Keratinocyte (primary cell): ENCODE results near the gene SLPI. TPM values are rescaled to one million over a fixed set of nuclear protein-coding genes. Genes with fewer than 3 reads are reported as not detected.

Experiments used
- DNase-seq: peaks from one replicate; pipeline ENCODE4 v3.0.0-alpha.2; 2011; ENCODE audit warnings: low read depth, missing footprints, low spot score
- FAIRE-seq: peaks from 2 replicates; lab custom pipeline; 2011; peaks lifted over from hg19 to GRCh38; lab: Jason Lieb, UNC
- H2AFZ ChIP-seq: 2 replicates; pipeline ENCODE4 v1.6.0; 2012; ENCODE audit warnings: low read length, control low read depth, inconsistent platforms; ENCODE audit not compliant: control insufficient read depth
- H3K27ac ChIP-seq: 2 replicates; pipeline ENCODE4 v1.5.1; 2011; ENCODE audit warnings: low read length; ENCODE audit not compliant: control insufficient read depth, insufficient read depth
- H3K27me3 ChIP-seq: 3 replicates; pipeline ENCODE4 v1.6.0; 2011; ENCODE audit warnings: low read length; ENCODE audit not compliant: control insufficient read depth, insufficient read depth; ENCODE audit errors: extremely low read depth
- H3K36me3 ChIP-seq, 2 experiments: 2 replicates in 1 of 2; 3 replicates in 1 of 2; pipeline ENCODE4 v1.5.1; 2011; ENCODE audit warnings: low read length in 2 of 2, mild to moderate bottlenecking in 1 of 2; ENCODE audit not compliant: control insufficient read depth in 2 of 2, insufficient read depth in 2 of 2; ENCODE audit errors: extremely low read depth in 1 of 2
- H3K4me1 ChIP-seq: 3 replicates; pipeline ENCODE4 v1.5.1; 2011; ENCODE audit warnings: low read length; ENCODE audit not compliant: control insufficient read depth, insufficient read depth; ENCODE audit errors: extremely low read depth
- H3K4me2 ChIP-seq: 3 replicates; pipeline ENCODE4 v1.6.0; 2011; ENCODE audit warnings: low read depth, low read length; ENCODE audit not compliant: control insufficient read depth, insufficient read depth; ENCODE audit errors: extremely low read depth
- H3K4me3 ChIP-seq, 3 experiments: fragments of 200-600 bp in 1 of 3; sonication (generic) in 1 of 3; 2 replicates in 2 of 3; 3 replicates in 1 of 3; pipeline ENCODE4 v1.5.1; 2011 to 2016; ENCODE audit warnings: low read length in 3 of 3, mild to moderate bottlenecking in 3 of 3, control low read depth in 2 of 3, inconsistent platforms in 1 of 3, low read depth in 1 of 3, mixed read lengths in 1 of 3, mixed run types in 1 of 3, moderate library complexity in 1 of 3; ENCODE audit not compliant: control insufficient read depth in 2 of 3, insufficient read depth in 2 of 3; ENCODE audit errors: extremely low read depth in 1 of 3
- H3K79me2 ChIP-seq: 2 replicates; pipeline ENCODE4 v1.6.0; 2012; ENCODE audit warnings: low read length; ENCODE audit not compliant: control insufficient read depth, insufficient read depth
- H3K9ac ChIP-seq: 3 replicates; pipeline ENCODE4 v1.6.0; 2011; ENCODE audit warnings: low read length; ENCODE audit not compliant: control insufficient read depth, insufficient read depth; ENCODE audit errors: extremely low read depth
- H3K9me1 ChIP-seq: 3 replicates; pipeline ENCODE4 v1.6.0; 2011; ENCODE audit warnings: low read length; ENCODE audit not compliant: control insufficient read depth, insufficient read depth; ENCODE audit errors: extremely low read depth
- H3K9me3 ChIP-seq: 2 replicates; pipeline ENCODE4 v1.5.1; 2012; ENCODE audit warnings: low read depth, low read length; ENCODE audit not compliant: control insufficient read depth
- H4K20me1 ChIP-seq: 3 replicates; pipeline ENCODE4 v1.6.0; 2011; ENCODE audit warnings: low read length; ENCODE audit not compliant: control insufficient read depth, insufficient read depth; ENCODE audit errors: extremely low read depth
- EZH2 ChIP-seq: IDR thresholded peaks from one replicate; pipeline ENCODE4 v1.6.1; 2012; ENCODE audit warnings: inconsistent platforms, mild to moderate bottlenecking, low read length, moderate library complexity
- dilution Hi-C: fragments of 300-500 bp; cut with MboI; formaldehyde crosslinking; loops from one replicate; pipeline ENCODE4 v1.7.0; 2020; ENCODE audit warnings: low sequenced_read_pairs; ENCODE audit not compliant: extremely low pct_ligation_motif_present
- polyA plus RNA-seq, 5 experiments: library from polyadenylated mRNA; depleted of rRNA in 3 of 5; stranded (reverse) in 3 of 5; stranded (forward) in 1 of 5; unstranded in 1 of 5; fragments of >200 nt; gene quantifications; 1 replicate in 1 of 5; 2 replicates in 3 of 5; 3 replicates in 1 of 5; pipeline versions ENCODE4 v1.2.1 to v1.2.3, GENCODE V29; 2011 to 2012; ENCODE audit warnings: missing spikeins in 2 of 5, low read depth in 1 of 5, low replicate concordance in 1 of 5
- TF ChIP-seq, protein P1 (sequence below), 3 experiments: IDR thresholded peaks in 1 of 3; conservative IDR thresholded peaks in 1 of 3; optimal IDR thresholded peaks in 1 of 3; 2 replicates in 2 of 3; 3 replicates in 1 of 3; pipeline versions ENCODE3 to v1.5.1; 2011; ENCODE audit warnings: low read length in 3 of 3, mild to moderate bottlenecking in 3 of 3, moderate library complexity in 2 of 3, control low read depth in 1 of 3, inconsistent platforms in 1 of 3; ENCODE audit not compliant: insufficient read depth in 2 of 3; ENCODE audit errors: extremely low read depth in 1 of 3

The SLPI gene
- polyA plus RNA-seq, 1 donor (not counting 4 experiments of a cell fraction or from before 2014, with no cell fraction given), result 262 TPM

DNA sequence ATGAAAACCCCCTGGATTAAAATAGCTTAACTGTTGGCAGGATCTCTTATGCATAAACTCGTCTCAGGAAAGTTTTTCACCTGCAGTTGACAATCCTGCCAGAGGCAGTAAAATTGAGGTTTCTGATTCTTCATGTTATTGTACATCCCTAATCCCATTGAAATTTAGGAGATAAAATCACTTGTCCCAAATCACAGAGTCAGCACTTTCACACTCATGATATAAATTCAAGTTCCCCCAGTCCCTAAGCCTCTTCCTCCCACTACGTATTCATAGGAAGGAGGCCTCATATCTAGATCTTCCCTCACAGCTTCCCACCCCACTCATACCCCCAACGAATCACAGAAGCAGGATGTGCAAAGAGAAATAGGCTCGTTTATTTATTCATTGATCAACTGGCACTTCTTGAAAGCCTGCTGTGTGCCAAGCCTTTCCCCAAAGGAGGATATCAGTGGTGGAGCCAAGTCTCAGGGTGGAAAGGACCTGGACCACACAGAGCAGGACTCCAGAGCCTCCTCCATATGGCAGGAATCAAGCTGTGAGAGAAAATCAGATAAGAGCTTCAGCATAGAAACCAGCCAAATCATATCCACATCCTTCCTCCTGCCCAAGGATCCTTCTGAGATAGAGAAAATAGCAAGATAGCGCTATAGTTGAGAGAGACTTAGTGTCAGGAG is 2.3 kb downstream of the SLPI start:
- H3K4me3 ChIP-seq, result no peak overlapping the region
- peaks cover 6% of the 10 kb centered on the region for H3K27me3 ChIP-seq
- H3K9ac ChIP-seq, result no peak overlapping the region
- H4K20me1 ChIP-seq, result no peaks in the 10 kb centered on the region
- dilution Hi-C loops, result no loop called here
- peaks cover 12% of the 10 kb centered on the region for H3K4me1 ChIP-seq
- H3K9me1 ChIP-seq, result no peaks in the 10 kb centered on the region
- H3K9me3 ChIP-seq, result no peaks in the 10 kb centered on the region
- no peaks in the 10 kb centered on the region for H3K36me3 ChIP-seq
- FAIRE-seq (no peak), DNase-seq (no peak)
- no peak overlapping the region for H3K27ac ChIP-seq
- no peaks in the 10 kb centered on the region for H3K79me2 ChIP-seq
- no peak overlapping the region for H3K4me2 ChIP-seq
- TF ChIP-seq, protein P1, sequence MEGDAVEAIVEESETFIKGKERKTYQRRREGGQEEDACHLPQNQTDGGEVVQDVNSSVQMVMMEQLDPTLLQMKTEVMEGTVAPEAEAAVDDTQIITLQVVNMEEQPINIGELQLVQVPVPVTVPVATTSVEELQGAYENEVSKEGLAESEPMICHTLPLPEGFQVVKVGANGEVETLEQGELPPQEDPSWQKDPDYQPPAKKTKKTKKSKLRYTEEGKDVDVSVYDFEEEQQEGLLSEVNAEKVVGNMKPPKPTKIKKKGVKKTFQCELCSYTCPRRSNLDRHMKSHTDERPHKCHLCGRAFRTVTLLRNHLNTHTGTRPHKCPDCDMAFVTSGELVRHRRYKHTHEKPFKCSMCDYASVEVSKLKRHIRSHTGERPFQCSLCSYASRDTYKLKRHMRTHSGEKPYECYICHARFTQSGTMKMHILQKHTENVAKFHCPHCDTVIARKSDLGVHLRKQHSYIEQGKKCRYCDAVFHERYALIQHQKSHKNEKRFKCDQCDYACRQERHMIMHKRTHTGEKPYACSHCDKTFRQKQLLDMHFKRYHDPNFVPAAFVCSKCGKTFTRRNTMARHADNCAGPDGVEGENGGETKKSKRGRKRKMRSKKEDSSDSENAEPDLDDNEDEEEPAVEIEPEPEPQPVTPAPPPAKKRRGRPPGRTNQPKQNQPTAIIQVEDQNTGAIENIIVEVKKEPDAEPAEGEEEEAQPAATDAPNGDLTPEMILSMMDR (optimal IDR thresholded peaks at IDR 0.05 in 1 of 3, IDR thresholded peaks at IDR 0.05 in 1 of 3, conservative IDR thresholded peaks at IDR 0.05 in 1 of 3; ENCODE audit: extremely low read depth in 1 of 3, insufficient read depth in 2 of 3, low read length in 3 of 3), result no peak
- peak; percentile 19 for TF ChIP-seq EZH2
- H2AFZ ChIP-seq, result no peak overlapping the region

DNA sequence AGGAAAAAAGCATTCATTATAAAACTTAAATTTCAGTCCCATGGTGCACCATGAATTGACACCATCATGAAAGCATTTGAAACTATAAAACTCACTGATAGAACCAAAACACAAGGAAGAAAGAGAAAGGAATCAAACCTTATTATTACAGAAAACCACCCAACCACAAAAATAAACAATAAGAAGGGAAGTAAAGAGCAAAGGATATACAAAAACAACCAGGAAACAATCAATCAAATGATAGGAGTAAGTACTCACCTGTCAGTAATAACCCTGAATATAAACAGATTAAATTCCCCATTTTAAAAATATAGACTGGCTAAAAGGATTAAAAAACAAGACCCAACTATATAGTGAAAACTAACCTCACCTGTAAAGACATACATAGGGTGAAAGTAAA is 5.8 kb downstream of the SLPI start:
- H2AFZ ChIP-seq, result no peak overlapping the region
- no peak overlapping the region for H3K4me3 ChIP-seq
- H3K27ac ChIP-seq, result no peak overlapping the region
- DNase-seq (no peak), FAIRE-seq (no peak)
- H3K4me2 ChIP-seq, result no peak overlapping the region
- no peak overlapping the region for H3K9ac ChIP-seq
- peaks cover 6% of the 10 kb centered on the region for H3K27me3 ChIP-seq
- TF ChIP-seq, protein P1 (optimal IDR thresholded peaks at IDR 0.05 in 1 of 3, IDR thresholded peaks at IDR 0.05 in 1 of 3, conservative IDR thresholded peaks at IDR 0.05 in 1 of 3; ENCODE audit: extremely low read depth in 1 of 3, insufficient read depth in 2 of 3, low read length in 3 of 3), result no peak
- no peak for TF ChIP-seq EZH2
- no peaks in the 10 kb centered on the region for H3K79me2 ChIP-seq
- dilution Hi-C loops, result no loop called here
- no peaks in the 10 kb centered on the region for H3K9me3 ChIP-seq
- H4K20me1 ChIP-seq, result no peaks in the 10 kb centered on the region
- H3K4me1 ChIP-seq, result no peaks in the 10 kb centered on the region
- no peaks in the 10 kb centered on the region for H3K36me3 ChIP-seq
- H3K9me1 ChIP-seq, result no peaks in the 10 kb centered on the region
